Measurements from ENCODE around the gene MPRIP.

Gene MPRIP

DNA sequence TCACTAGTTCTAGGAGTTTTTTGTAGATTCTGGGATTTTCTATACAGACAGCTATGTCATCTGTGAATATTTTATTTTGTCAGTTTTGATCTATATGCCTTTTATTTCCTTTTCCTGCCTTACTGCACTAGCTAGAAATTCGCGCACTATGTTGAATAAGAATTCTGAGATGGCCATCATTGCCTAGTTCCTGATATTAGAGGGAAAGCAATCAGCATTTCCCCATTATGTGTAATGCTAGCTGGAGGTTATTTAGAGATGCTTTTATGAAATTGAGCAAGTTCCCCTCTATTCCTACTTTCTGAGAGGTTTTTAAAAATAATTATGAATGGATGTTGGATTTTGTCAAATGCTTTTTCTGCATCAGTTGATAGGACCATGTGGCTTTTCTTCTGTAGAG is 23.8 kb downstream of the MPRIP start:
- DNase-seq (ENCODE audit: low read depth): no peak

DNA sequence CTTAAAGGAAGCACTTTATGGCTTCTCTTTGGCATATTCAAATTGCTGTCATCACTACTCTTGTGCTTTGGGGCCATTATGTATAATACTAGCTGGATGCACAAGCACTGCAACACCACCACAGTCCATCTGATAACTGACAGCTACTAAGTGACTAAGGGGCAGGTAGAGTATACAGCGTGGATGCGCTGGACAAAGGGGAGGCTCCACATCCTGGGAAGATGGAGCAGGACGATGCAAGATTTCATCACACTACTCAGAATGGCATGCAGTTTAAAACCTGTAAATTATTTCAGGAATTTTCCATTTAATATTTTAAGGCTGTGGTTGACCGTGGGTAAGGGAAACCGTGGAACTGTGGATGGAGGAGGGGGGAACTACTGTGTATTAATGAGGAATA is 25.0 kb downstream of the MPRIP start:
- DNase-seq (ENCODE audit: low read depth): no peak

DNA sequence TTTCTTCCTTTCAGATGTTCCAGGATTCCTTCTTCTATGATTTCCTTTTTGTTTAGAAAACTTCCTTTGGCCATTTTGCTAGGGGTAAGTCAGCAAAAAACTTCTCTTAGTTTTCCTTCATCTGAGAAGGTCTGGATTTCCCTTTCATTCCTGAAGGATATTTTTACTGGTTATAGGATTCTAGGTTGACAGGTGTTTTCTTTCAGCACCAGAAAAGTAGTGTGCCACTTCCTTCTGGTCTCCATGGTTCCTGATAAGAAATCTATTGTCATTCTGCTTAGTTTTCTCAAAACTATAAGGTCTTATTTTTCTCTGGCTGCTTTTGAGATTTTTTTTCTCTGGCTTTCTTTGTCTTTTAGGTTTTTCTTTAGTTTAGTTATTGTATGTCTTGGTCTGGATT is 27.6 kb downstream of the MPRIP start:
- no peak for DNase-seq (ENCODE audit: low read depth)

DNA sequence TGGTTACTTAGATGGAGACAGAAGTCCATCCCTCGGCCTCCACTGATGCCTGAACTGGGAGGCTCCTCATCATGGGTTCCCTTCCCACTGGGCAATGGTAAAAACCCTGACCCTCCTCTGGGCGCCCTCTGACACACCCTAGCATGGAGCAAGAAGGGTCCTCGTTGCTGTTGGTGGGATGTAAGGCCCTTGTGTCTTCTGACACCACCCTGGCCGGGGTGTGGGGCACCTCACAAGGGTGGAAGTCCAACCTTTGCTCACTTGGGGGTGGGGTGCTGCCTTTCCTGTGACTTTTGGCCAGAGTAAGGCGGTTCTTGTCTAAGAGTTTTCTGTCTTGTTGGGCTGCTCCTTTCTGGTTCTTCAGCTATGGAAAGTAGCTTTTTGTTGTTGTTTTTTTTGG is 28.7 kb downstream of the MPRIP start:
- DNase-seq (ENCODE audit: low read depth): no peak

- DNase-seq (ENCODE audit: low read depth): no peak
These were observed 29.5 kb downstream of the MPRIP start for GRCh38 chr17:17071531-17072360.

DNA sequence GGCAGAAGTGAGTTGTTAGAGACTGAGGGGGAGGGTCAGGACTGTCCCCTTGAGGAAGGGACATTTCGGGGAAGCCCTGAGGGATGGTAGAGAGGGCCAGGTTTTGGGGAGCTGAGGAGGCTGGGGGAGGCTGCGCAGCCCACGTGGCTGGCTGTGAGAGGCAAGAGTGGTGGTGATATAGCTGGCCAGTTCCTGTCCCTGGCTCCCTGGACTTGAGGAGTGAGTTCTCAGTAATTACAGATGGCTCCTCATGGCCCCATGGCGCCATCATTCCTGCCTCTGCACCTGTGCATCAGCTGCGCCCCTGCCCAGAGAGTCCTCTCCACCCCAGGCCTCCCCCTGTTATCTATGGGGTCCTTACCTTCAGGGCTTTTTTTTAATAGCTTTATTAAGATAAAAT is 30.3 kb downstream of the MPRIP start:
- DNase-seq (ENCODE audit: low read depth): no peak

GRCh38 chr17:17073030-17073564 is 30.8 kb downstream of the MPRIP start:
- DNase-seq (ENCODE audit: low read depth): no peak

DNA sequence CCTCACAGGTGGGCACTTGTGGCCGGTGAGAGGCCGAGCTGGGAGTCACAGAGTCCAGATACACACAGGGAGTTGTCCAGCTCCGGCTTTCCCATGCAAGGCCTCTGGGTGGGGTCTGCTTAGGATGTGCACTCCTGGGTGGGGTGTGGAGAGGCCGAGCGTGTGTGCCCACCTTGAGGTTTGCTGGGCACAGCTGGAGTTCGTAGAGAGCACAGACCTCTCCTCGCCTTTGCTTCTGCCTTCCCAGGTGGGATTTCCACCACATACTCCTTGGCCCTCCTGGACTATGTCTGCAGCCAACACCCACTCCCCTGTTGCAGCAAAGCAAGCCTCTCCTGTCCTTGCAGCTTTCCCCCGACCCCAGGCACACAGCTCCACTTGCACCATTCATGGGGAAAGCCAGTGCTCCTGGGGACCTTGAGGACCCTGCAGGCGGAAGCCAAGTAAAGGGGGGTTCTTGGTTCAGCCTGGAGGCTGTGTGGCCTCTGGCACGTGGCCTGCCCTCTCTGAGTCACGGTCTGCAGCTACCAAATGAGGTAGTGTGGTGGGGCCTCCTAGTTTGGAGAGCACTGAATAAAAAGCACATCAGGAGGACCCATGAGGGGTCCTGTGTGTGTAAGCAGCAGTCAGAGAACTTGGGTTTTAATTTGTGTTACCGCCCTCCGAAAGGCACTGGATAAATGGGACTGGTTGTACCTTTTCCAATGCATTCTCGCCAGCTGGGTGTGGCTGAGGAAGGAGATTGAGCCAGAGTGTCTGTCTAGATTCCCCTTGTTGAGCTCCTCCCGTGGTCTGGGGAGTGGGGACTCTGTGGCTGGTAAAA is 31.5 kb downstream of the MPRIP start:
- no peak for DNase-seq (ENCODE audit: low read depth)

DNA sequence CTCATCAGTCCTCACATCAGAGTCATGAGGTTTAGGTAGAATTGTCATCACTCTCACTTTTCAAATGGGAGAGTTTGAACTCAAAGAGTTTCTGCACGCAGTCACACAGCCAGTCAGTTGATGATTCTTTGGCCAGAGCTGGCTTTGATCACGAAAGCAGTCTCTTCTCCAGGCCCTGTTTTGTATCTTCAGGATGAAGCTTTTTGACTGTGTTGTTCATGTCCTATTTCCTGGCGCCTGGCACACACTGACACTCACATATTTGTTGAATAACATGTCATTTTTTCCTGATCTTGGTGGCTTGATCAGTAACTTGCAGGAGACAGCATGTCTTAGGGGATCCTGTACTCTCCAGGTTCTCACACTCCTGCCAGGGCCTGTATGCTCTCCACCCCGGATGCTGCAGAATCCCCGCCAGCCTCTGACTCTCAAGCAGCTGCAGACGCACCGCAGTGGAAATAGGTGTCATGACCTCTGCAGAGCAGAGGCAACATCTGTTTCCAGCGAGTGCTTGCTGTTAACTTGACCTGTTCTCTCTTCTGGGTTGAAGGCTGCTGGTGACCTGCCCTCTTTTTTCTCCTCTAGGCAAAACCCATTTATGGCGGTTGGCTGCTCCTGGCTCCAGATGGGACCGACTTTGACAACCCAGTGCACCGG is 33.0 kb downstream of the MPRIP start:
- DNase-seq (ENCODE audit: low read depth): no peak

DNA sequence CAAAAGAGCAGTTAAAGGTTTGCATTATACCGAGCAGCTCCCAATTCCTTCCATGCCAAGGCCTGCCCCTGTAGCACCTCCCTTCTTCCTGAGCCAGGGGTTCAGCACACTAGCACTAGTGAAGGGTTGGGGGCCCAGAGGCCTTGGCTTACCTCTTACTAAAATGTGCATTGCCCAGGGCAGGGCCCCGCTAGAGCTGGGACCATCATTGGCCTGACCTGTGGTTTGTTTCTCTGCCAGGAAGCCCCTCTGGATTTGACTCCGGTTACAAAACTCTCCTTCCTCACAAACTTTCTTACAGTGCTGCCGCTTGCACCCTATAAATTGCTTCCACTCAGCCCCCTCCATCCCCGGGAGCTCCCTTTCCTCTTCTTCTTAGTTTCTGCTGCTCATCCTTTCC is 33.8 kb downstream of the MPRIP start:
- DNase-seq (ENCODE audit: low read depth): no peak

- DNase-seq (ENCODE audit: low read depth): no peak
These were observed 34.8 kb downstream of the MPRIP start for GRCh38 chr17:17077101-17077500.

DNA sequence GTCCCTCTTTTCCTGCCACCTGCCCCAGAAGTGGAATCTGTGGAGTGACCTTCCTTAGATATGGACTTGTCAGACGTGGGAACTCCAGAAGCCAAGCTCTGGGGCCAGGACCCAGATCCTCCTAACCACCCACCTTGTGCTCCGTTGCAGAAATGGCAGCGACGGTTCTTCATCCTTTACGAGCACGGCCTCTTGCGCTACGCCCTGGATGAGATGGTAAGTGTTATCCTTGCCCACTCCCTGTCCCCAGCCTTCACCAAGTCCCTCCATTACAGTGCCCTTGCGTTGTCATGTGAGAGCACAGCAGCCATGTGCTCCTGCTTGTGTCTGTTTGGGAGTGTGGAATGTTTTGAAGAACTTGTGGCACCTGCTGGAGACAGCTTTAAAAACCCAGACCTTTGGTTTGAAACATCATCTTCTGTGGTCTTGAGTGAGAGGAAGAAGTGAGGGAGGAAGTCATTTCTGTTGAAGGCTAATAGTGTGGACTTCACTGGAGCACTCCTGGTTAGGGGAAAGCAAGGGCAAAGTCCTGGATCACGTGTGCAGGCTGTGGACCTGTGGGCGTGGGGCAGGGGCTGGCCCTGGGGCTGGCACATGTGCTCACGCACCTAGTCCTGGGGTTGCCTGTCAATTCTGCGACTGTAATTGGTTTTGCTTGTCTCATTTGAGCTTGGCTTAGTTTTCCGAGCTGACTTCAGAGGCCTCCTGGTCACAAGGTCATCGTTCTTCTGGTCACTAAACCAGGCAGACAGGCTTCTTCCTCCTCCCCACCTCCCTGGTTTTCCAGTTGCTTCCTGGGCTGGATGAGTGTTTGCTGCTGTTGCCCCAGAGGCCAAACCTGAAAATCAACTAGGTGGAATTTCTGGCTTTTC is 35.8 kb downstream of the MPRIP start:
- DNase-seq (ENCODE audit: low read depth): no peak

DNA sequence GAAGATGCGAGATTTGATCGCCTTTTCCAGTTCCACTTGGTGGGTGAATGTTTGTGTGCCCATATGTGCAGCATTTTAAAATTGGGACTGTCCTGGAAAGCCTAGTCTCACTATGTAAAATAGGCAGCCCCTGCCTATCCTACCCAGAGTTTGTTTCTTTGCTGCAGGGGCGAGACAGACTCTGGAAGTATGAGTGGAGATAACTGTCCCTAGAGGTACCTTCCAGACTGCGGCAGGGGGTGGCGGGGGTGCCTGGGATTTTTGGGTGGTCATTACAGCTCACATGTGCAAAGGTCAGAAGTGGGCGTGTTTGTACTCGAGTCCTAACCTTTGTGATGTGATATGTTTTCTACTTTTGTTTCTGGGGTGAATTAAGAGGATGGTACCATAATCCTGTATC is 36.6 kb downstream of the MPRIP start:
- no peak for DNase-seq (ENCODE audit: low read depth)

DNA sequence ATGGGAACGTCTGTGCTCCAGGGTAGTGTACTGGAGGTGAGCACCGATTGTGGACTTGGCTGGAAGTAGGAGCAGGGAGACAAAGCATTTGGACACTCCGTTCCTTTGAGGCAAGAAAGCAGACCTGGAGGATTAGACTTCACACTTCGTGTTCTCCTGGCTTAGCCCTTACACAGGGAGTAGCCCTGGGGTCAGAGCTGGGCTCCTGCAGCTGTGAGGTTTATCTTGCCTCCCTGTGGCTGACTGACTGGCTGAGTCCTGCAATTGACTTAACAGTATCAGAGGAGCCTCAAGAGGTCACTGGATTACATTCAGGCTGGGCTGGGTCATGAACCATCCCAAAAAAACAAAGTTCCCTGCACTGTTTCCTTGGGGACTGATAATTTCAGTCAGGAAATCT is 37.1 kb downstream of the MPRIP start:
- DNase-seq (ENCODE audit: low read depth): no peak

- DNase-seq (ENCODE audit: low read depth): no peak
These were observed 37.5 kb downstream of the MPRIP start for GRCh38 chr17:17079761-17080160.

DNA sequence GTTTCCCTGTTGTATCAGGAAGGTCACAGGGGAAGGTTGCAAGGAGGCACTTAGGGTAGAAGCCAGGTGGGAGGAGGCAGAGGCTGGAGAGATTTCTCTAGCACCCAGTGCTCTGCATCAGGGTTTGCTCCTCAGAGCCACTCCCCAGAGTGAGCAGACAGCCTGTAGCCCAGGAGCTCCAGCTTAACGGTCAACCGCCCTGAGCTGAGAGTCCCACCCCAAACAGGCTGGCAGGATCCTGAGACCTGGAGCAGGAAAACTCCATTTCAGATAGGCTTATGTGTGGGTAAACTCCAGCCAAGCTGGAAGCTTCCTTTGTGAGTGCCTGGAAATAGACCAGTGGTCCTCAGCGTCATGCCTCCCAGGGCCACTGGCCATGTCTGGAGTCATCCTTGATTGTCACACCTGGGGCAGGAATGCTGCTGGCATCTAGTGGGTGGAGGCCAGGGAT is 37.9 kb downstream of the MPRIP start:
- no peak for DNase-seq (ENCODE audit: low read depth)

DNA sequence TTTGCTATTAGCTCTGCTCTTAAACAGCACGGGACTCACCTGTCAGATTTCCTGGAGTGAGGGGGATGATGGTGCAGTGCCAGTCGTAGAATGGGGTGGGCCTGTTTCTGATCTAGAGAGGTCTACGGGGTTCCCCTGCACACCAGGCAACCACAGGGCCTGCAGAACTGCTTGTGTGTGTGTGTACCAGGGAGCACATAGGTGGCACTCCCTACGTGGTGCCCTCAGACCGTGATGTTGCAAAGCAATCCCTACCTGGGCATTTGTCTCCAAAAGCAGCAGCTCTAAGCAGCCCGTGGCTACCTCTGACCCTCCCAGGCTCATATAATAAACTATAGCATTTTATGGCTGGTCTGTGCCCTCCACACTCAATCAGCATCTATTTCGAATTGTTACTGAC is 38.5 kb downstream of the MPRIP start:
- DNase-seq (ENCODE audit: low read depth): no peak

- DNase-seq (ENCODE audit: low read depth): no peak
These were observed 39.2 kb downstream of the MPRIP start for GRCh38 chr17:17081304-17081940.

DNA sequence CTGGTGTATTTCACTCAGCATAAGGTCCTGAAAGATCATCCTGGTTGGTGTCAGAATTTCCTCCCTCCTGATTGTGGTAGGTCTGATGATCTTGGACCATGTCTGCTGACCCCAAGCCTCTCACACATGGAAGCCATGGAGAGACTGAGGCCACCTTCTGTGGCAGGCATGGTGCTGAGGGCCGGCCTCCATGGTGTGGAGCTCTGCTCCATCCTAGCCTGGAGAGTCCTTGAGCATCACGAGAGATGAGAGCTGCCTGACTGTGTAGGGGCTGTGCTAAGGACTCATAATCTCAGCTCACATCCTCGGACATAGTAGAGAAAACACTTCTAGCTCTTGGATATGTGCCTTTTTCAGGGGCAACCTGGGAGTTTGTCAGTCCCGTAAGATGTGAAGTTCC is 40.6 kb downstream of the MPRIP start:
- no peak for DNase-seq (ENCODE audit: low read depth)

GRCh38 chr17:17084317-17084835 is 42.1 kb downstream of the MPRIP start:
- no peak for DNase-seq (ENCODE audit: low read depth)

GRCh38 chr17:17084941-17085340 is 42.7 kb downstream of the MPRIP start:
- DNase-seq (ENCODE audit: low read depth): no peak

Measured in activated T-helper 1 cell treated with Interleukin-2 at 50 U/mL for 16 hours (primary cell).